CD4-positive, alpha-beta T cell treated with Interleukin-2 at 100 ng/mL for 4 hours (primary cell): ENCODE results near the gene DNMT1.

ENCODE experiments used
- DNase-seq: peaks from one replicate; pipeline ENCODE4 v3.0.0-alpha.2; 2020; ENCODE audit warnings: low spot score

Gene DNMT1

DNA sequence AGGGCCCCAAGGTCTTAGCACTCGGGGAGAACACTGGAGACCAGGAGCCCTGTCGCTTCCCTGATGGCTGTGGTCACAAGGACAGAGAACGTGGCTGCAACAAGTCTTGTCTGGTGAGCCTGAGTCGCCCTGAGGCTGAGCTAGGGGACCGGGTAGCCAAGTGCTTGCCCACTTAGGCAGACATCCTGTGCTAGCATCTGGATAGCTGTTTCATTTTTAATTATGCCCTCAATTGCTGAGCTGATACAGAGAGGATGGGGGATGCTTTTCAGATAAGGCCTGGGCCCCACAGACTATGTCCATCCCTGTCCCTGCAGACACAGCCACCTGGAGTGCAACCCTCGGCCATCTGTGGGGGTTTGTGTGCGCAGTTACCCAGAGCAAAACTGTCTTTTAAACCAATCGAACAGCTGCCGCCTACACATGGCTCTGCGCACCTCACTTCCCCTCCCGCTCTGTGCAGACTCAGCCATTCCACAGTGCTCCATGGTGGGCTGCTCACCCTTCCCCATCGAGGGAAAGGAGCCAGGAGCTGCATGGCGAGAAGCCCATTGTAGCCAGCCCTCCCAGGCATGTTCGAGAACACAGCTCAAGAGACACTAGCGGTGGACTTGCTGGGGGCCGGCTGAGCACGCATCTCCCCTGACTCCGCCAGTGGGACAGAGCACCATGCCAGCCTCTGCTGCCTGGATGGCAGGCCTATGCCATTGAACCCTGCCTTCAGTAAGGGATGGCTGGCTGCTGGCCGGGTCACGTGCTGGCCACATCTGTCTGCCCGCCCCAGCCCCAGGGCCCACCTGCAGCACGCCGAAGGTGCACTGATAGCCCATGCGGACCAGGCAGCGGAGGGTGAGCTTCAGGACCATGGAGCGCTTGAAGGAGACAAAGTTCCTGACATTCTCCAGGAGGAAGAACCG is 55.6 kb downstream of the DNMT1 start:
- DNase-seq, result no peak

- DNase-seq, result no peak
Observed at GRCh38 chr19:10137751-10138682, 56.7 kb downstream of the DNMT1 start.

DNA sequence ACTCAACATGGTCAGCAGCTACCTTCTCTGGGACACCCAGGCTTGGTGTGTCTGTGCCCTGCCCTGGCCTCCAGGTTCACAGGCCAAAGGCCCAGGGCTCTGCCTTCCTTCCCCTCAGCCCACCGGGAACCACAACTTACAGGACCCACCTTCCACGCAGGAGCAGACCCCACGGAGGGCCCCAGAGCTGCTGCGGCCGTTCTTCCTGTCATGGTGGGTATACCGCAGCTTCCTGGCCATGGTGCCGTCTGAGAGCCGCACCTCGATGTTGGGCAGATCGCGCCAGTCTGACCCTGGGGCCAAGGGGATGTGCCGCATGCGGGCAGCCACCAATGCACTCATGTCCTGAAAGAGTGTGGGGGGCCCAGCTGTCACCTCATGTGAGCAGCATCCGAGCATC is 57.8 kb downstream of the DNMT1 start:
- DNase-seq, result no peak

GRCh38 chr19:10135551-10136334 is 59.0 kb downstream of the DNMT1 start:
- no peak for DNase-seq

GRCh38 chr19:10134040-10134439 is 60.7 kb downstream of the DNMT1 start:
- no peak for DNase-seq

GRCh38 chr19:10133596-10133995 is 61.2 kb downstream of the DNMT1 start:
- no peak for DNase-seq

DNA sequence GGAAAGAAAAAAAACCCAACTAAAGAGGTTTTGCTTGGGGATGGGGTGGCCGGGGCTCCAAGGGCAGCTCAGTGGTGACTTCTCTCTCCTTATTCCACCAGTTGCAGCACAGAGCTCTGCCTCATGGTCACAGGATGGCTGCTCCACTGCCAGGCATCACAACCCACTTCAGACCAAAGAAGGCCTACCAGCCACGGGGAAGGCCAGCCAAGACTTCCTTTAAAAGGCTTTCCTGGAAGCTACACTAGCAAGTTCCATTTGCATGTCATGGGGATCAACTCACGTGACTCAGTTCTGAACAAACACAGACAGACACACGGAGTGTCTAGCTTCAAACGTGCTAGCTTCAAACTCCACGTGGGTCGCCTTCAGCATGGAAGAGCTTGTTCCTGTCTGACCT is 61.8 kb downstream of the DNMT1 start:
- DNase-seq, result no peak

- no peak for DNase-seq
Observed at GRCh38 chr19:10126213-10126639, 68.5 kb downstream of the DNMT1 start.

- DNase-seq, result no peak
Observed at GRCh38 chr19:10124429-10124828, 70.3 kb downstream of the DNMT1 start.

DNA sequence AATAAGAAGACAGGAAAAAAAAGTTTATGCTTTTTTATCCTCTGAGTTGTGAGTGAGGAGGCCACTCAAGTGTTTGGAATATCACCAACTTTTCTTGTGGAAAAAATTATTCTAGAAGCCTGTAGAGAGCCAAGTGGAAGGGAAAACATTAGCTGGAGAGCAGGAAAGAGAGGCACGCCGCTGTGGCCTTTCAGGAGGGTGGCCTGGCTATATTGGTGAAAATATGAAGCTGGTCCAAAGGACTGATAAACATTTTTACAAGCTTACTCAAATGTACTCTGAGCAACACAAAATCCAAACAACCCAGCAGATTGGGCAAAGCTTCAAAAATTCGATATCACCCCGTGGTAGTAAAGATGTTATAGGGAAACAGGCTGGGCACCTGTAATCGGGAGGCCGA is 72.7 kb downstream of the DNMT1 start:
- no peak for DNase-seq

GRCh38 chr19:10120538-10121189 is 74.1 kb downstream of the DNMT1 start:
- no peak for DNase-seq

- no peak for DNase-seq
Observed at GRCh38 chr19:10118960-10119359, 75.8 kb downstream of the DNMT1 start.

- no peak for DNase-seq
Observed at GRCh38 chr19:10116866-10117616, 77.7 kb downstream of the DNMT1 start.

DNA sequence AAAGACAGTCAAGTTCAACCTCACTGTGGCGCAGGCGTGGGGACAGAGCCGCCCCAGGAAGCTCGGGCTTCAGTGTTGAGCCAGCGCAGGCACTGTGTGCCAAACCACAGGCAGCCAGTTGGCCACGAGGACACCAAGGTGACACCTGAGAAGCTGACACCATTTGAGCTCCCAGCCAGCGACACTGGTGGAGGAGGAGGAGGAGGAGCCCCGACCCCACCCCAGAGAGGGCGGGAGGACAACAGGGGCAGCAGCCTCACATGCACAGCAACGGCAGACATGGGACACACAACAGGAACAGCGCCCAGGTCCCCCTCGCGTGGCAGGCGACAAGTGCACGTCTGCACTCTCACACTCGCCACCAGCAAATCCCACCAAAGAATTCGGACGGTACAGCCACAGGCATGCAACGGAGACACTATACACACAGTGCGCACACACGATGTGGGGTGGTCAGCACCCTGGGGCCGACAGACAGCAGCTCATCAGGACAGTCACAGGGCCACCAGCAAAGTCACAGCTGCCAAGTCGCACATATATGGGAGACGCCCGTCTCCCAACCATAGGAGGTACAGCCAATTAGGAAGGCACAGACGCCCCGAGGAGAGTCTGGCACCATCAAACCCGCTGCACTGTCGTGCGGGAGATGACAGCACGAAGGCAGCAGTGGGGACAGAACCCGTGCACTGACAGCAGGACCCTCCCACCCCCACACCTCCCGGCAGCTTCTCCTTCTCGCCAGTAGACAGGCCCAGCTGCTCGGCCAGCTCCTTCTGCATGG is 78.5 kb downstream of the DNMT1 start:
- no peak for DNase-seq

GRCh38 chr19:10115392-10116084 is 79.2 kb downstream of the DNMT1 start:
- no peak for DNase-seq

DNA sequence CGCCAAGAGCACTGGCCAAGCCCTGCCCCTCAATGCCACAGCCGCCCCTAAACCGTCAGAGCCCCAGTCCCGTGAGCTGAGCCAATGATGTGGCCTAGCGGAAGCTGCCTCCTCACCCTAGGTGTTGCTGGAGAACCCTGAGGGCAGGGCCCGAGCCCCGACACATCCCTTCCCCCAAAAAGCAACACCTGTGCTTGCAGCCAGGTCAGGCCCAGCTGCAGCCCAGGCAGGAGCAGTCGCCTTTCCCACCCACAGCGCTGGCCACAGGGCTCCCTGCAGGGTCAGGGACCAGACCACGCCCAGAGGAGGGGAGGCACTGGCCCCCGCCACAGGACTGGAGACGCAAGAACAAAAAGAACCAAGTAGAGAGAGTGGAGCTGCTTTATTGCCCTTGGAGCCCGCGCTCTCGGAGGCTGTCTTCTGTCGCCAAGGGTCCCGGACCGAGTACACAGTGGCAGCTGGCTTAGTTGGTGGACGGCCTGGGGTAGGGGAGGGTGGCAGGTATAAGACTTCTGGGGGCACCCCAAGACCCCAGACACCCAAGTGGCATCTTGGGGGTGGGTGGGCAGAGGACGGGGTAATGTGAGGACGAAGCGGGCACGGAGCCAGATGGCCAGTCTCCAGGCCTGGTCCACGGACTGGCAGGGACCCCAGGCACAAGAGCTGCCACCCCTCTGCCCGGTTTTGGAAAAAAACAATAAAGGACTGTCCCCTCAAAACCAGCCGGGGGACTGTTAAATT is 79.9 kb downstream of the DNMT1 start:
- DNase-seq, result no peak

- no peak for DNase-seq
Observed at GRCh38 chr19:10113964-10114650, 80.6 kb downstream of the DNMT1 start.

- DNase-seq, result no peak
Observed at GRCh38 chr19:10113592-10113963, 81.2 kb downstream of the DNMT1 start.
